GM21619 (cell line): ENCODE results near the gene MTFR2.

Experiments used
- ATAC-seq: cut with Tn5 transposase; IDR thresholded peaks from one replicate; pipeline ENCODE4 v1.9.1; 2021; ENCODE audit not compliant: unreplicated experiment

The MTFR2 gene

GRCh38 chr6:136189104-136189503 lies 61.0 kb downstream of the MTFR2 start:
- no peak for ATAC-seq

- ATAC-seq: no peak
Observed at GRCh38 chr6:136188486-136188885, 61.6 kb downstream of the MTFR2 start.

DNA sequence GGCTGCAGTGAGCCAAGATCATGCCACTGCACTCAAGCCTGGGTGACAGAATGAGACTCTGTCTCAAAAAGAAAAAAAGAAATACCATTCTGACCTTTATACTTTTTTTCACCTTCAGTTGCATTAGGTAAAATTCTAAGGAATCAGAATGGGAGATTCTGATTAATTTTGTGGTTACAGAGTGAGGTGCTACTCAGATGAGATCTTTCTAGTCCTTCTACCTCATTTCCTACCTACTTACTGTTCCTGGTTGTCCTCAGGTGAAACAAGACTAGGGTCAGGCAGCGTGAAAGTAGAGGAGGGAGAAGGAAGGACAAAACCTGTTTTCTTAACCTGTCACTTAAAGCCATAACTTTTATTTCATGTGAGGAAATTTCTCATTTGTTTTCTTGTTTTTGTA lies 63.7 kb downstream of the MTFR2 start:
- no peak for ATAC-seq

DNA sequence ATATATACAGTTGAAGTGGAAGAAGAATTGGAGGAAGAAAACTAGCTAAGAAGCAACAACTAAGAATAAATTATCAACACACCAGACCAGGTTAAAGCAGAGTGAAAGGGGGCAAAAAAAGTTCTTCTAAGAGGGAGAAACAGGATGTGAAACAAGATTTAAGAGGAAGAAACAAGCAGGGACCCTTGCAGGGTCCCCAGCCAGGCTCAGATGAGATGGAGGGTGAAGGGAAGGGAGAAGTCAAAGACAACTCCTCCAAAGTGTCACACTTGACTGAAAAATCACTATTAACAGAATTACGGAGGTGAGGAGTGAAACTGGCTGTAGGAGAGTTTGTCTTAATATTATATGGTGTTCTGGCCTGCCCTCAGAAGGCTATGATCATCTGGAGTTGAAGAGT lies 65.4 kb downstream of the MTFR2 start:
- ATAC-seq: no peak

GRCh38 chr6:136181861-136182260 lies 68.2 kb downstream of the MTFR2 start:
- ATAC-seq: no peak

DNA sequence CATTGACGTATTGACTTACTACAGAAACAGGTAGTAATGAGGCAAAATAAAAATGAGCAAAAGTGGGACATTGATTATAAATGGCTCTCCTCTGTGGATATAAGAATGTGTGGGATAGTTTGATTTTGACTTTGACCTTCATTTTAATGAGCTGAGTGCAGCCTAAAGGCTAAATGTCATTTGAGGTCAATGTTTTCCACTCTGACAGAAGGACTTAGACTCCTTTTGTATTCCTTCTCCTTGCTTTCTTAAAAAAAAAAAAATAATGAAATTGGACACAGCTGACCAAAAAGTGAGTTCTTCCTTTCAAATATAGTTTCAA lies 68.6 kb downstream of the MTFR2 start:
- ATAC-seq: no peak
